ENCODE data around the gene ISCA2.
A peak's percentile ranks its signal among the peaks of the same experiment; 100 is the strongest.

ISCA2 gene

GRCh38 chr14:74500417-74501134 lies 7.0 kb downstream of the ISCA2 start:
- no peak for DNase-seq (ENCODE audit: extremely low read depth, low read depth)

GRCh38 chr14:74501135-74501614 lies 7.6 kb downstream of the ISCA2 start:
- peak; percentile 77 for TF ChIP-seq CTCF (IDR thresholded peaks at IDR 0.05; ENCODE audit: low read depth, low read length)
- peak; percentile 29 for DNase-seq (ENCODE audit: extremely low read depth, low read depth)

More at GRCh38 chr14:74500417-74501134, 7.0 kb downstream of the ISCA2 start:
- no peak for TF ChIP-seq CTCF (IDR thresholded peaks at IDR 0.05; ENCODE audit: low read depth, low read length)

GRCh38 chr14:74501691-74502090 lies 8.1 kb downstream of the ISCA2 start:
- no peak for TF ChIP-seq CTCF (IDR thresholded peaks at IDR 0.05; ENCODE audit: low read depth, low read length)
- no peak for DNase-seq (ENCODE audit: extremely low read depth, low read depth)

- no peak for DNase-seq (ENCODE audit: extremely low read depth, low read depth)
- peak; percentile 45 for TF ChIP-seq CTCF (IDR thresholded peaks at IDR 0.05; ENCODE audit: low read depth, low read length)
Measured at GRCh38 chr14:74502236-74503019, 8.9 kb downstream of the ISCA2 start.

- DNase-seq (ENCODE audit: extremely low read depth, low read depth) = no peak
- no peak for TF ChIP-seq CTCF (IDR thresholded peaks at IDR 0.05; ENCODE audit: low read depth, low read length)
Measured at GRCh38 chr14:74503291-74503937, 9.8 kb downstream of the ISCA2 start.

GRCh38 chr14:74503938-74504335 lies 10.4 kb downstream of the ISCA2 start:
- no peak for DNase-seq (ENCODE audit: extremely low read depth, low read depth)
- TF ChIP-seq CTCF (IDR thresholded peaks at IDR 0.05; ENCODE audit: low read depth, low read length) = no peak
